AG04449 (cell line): Measurements from ENCODE around the gene RAB3IL1.

Experiments
- CTCF ChIA-PET: fragments of 350-600 bp; formaldehyde crosslinking; extraction: SDS; loops from one replicate; lab custom pipeline; 2021; ENCODE audit warnings: antibody characterized with exemption; lab: Yijun Ruan, JAX
- POLR2A ChIA-PET: fragments of 400-600, 350-600 bp; formaldehyde crosslinking; extraction: SDS; loops from one replicate; lab custom pipeline; 2020; ENCODE audit warnings: antibody characterized with exemption, inconsistent platforms; lab: Yijun Ruan, JAX
- DNase-seq: peaks from one replicate; pipeline ENCODE4 v3.0.0-alpha.2; 2010; ENCODE audit warnings: low read depth, low spot score
- H3K4me3 ChIP-seq: 2 replicates; pipeline ENCODE4 v1.5.1; 2011; ENCODE audit warnings: low read depth, mild to moderate bottlenecking, control low read depth, low read length
- CTCF ChIP-seq: IDR thresholded peaks from one replicate; pipeline ENCODE4 v1.5.1; 2011; ENCODE audit warnings: mild to moderate bottlenecking, moderate library complexity, low read length, control low read depth, inconsistent platforms; ENCODE audit not compliant: insufficient read depth; ENCODE audit errors: missing control alignments

The RAB3IL1 gene

GRCh38 chr11:61901397-61901796 lies 16.0 kb downstream of the RAB3IL1 start:
- TF ChIP-seq CTCF, result no peak
- CTCF ChIA-PET, result interaction anchor here (1.1 to 18.2 kb wide), 11 partner anchors 11 to 205 kb away, joined by 4 to 568 read pairs (median 113); partner anchors contain the start of genes BEST1 and RAB3IL1
- POLR2A ChIA-PET, result no interaction called here
- DNase-seq, result no peak
- no peak overlapping the region for H3K4me3 ChIP-seq

GRCh38 chr11:61900251-61900650 lies 17.1 kb downstream of the RAB3IL1 start:
- TF ChIP-seq CTCF, result no peak
- CTCF ChIA-PET, result interaction anchor here (0.7 to 18.2 kb wide), 14 partner anchors 12 to 212 kb away, joined by 3 to 568 read pairs (median 104); partner anchors contain the start of genes BEST1, FEN1, FTH1 and RAB3IL1
- POLR2A ChIA-PET, result no interaction called here
- H3K4me3 ChIP-seq, result no peak overlapping the region
- no peak for DNase-seq

GRCh38 chr11:61899146-61899841 lies 18.1 kb downstream of the RAB3IL1 start:
- ChIA-PET CTCF (interaction anchor here (0.8 to 18.2 kb wide), 37 partner anchors 9 to 415 kb away, joined by 3 to 568 read pairs (median 7); partner anchors contain the start of genes BEST1, FEN1, FTH1 and RAB3IL1), POLR2A (interaction anchor here (1.1 kb wide), 1 partner anchor 47 kb away, joined by 4 read pairs; no protein-coding TSS in a partner anchor)
- H3K4me3 ChIP-seq, result no peak overlapping the region
- peak; percentile 99 for TF ChIP-seq CTCF
- no peak for DNase-seq

- no peak for DNase-seq
- TF ChIP-seq CTCF, result no peak
- CTCF ChIA-PET, result interaction anchor here (0.6 to 18.2 kb wide), 38 partner anchors 9 to 413 kb away, joined by 3 to 568 read pairs (median 8); partner anchors contain the start of genes BEST1, FEN1, FTH1 and RAB3IL1
- no peak overlapping the region for H3K4me3 ChIP-seq
- POLR2A ChIA-PET, result no interaction called here
These were observed 19.2 kb downstream of the RAB3IL1 start for GRCh38 chr11:61898247-61898582.

GRCh38 chr11:61897387-61898246 lies 19.7 kb downstream of the RAB3IL1 start:
- POLR2A ChIA-PET, result no interaction called here
- TF ChIP-seq CTCF, result peak; percentile 97
- CTCF ChIA-PET, result interaction anchor here (0.7 to 18.2 kb wide), 36 partner anchors 9 to 413 kb away, joined by 3 to 568 read pairs (median 9); partner anchors contain the start of genes BEST1, FEN1, FTH1 and RAB3IL1
- DNase-seq, result no peak
- H3K4me3 ChIP-seq, result no peak overlapping the region
